Stimulated activated naive CD8-positive, alpha-beta T cell treated with anti-CD3 and anti-CD28 coated beads, Interleukin-15, Interleukin-2, amounts not matched to agents 100 U/mL and 50 U/mL, for 24 hours (primary cell): ENCODE data around the gene WDR12.
"Not testable (repeated sequence)": the region's sequence is repeated elsewhere in the genome, so short reads cannot be mapped to it uniquely, and the experiment has no call there.

ENCODE experiments used
- ATAC-seq: fragments of 150-1000 bp; cut with Tn5 transposase; one replicate; pipeline ENCODE4 v1.10.0; 2021
- DNase-seq: peaks from one replicate; pipeline ENCODE4 v3.0.0; 2021

WDR12 gene

DNA sequence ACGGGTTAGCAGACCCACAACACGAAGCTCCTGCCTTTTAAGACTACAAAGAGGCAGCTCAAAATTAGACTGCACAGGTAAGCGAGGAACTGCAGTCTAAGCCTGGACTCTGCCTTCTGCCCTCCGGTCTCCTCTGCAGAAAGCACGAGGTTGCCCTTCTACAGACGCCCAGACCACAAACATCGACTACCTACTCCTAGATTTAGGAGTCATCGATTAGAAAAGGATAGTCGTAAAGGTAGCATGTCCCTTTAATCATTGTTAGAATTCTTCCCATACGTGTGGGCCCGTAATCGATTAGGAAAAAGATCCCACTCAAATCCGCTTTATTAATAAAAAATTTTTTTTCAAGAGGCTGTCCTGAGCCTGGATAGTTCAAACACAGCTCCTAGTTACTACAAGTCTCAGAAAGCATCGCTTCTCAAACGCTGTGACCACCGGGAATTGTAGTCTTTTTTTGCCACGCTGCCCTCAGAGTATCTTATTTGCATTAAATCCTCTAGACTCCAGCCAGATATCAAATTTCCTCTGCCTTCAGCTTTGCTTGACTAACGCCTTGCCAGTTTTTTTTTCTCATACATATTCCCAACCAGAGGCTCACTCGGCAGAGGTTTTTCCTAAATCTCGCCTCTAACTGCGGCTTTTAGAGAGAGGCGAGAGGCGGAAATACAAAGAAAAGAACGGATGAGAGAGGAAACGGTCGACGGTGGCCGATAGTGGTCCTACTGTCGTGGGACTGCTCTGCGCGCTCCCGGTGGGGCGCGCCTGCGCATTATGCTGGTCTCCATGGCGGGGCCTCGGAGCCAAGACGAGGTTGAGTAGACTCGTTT, at the start of gene WDR12, which contains the start of gene CARF:
Gene WDR12 (minus strand): TSS at position 162 of the 830 bp plus-strand sequence. CDS start 197 bp downstream, outside the sequence.
Gene CARF (plus strand): TSS at position 764 of the 830 bp plus-strand sequence. CDS start 29,628 bp downstream, outside the sequence.
- ATAC-seq (peak; percentile 89), DNase-seq (peak; percentile 91)

DNA sequence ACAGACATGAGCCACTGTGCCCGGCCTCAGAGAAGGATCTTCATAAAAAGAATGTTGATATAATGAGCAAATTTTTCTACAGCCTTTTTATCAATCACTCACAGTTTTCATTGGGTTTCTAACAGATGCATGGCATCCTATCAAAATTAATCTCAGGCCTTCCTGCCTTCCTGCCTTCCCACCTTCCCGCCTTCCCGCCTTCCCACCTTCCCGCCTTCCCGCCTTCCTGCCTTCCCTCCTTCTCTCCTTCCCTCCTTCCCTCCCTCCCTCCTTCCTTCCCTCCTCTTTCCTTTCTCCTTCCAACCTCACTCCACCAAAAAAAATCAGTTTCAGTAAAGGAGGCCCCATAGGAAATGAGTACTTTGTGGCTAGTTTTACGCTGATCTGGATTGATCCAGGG, 49.1 kb upstream of the WDR12 start:
- ATAC-seq: no peak
- no peak for DNase-seq

DNA sequence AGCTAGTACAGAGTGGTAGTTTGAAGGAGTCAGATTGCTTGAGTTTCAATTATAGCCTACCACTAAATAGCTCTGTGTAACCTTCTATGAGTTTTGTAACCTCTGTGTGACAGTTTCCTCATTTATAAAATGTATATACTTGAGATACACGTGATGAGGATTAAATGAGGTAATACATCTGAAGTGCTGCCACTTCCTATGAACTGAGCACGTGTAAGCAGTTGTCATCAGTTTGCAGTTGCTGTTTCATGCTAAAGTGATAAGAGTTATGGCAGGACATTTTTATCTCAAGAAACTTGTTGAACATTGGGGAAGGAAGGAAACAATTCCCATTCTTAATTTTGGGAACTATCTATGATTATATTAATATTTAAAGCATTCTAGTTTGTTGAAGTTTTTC, 39.1 kb upstream of the WDR12 start:
- ATAC-seq: no peak

DNA sequence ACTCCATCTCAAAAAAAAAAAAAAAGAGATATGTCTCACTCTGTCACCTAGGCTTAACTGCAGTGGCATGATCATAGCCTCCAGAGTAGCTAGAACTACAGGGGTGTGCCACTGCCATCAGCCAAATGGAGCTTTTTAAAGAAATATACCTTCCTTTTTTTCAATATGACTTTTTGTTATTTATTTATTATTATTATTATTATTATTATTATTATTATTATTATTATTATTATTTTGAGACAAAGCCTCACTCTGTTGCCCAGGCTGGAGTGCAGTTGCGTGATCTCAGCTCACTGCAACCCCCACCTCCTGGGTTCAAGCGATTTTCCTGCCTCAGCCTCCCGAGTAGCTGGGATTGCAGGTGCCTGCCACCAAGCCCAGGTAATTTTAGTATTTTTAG, 37.9 kb upstream of the WDR12 start:
- not testable (repeated sequence) for DNase-seq, ATAC-seq

More for the DNA sequence above, 39.1 kb upstream of the WDR12 start:
- no peak for DNase-seq

DNA sequence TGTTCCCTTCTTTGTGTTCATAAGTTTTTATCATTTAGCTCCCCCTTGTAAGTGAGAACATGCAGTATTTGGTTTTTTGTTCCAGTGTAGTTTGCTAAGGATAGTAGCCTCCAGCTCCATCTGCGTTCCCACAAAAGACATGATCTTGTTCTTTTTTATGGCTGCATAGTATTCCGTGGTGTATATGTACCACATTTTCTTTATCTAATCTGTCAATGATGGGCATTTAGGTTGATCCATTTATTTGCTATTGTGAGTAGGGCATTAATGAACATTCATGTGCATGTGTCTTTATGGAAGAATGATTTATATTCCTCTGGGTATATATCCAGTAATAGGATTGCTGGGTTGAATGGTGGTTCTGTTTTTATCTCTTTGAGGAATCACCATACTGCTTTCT, 34.0 kb upstream of the WDR12 start:
- DNase-seq: no peak

DNA sequence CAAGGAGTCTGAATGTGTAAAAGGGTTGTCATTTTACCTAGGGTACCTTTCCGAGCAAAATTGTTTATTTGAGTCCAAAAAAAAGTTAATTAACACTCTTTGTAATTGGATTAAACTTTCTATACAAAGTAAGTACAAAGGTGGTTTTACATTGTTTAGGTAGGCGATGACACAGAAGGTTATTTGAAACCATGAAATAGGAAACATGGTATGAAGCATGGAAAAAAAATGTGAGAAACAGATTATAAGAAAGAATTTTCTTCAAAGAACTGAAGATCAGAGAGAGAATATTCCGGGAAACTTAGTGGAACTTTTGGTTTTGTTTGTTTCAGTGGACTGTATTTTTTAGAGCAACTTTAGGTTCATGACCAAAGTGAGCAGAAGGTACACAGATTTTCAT, 33.3 kb upstream of the WDR12 start:
- no peak for DNase-seq

More for the DNA sequence above, 34.0 kb upstream of the WDR12 start:
- ATAC-seq: no peak

DNA sequence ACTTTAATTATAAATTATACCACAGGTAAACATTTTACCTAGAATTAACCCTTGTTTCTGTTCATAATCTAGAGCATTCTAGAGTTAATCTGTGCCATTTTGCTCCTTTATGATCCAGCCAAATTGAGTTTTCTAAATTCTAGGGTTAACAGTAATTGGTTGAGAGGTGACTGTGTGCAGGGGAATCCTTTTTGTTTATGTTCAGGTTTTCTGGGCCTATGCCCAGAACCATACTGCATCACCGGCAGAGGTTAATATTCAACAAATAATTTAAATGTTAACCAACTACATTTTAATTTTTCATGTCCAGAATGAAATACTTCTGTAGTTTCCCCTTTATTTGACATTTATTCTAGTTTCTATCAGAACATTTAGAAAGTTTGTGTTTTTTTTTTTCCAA, 32.9 kb upstream of the WDR12 start:
- ATAC-seq (no peak), DNase-seq (no peak)

More for the DNA sequence above, 33.3 kb upstream of the WDR12 start:
- no peak for ATAC-seq

DNA sequence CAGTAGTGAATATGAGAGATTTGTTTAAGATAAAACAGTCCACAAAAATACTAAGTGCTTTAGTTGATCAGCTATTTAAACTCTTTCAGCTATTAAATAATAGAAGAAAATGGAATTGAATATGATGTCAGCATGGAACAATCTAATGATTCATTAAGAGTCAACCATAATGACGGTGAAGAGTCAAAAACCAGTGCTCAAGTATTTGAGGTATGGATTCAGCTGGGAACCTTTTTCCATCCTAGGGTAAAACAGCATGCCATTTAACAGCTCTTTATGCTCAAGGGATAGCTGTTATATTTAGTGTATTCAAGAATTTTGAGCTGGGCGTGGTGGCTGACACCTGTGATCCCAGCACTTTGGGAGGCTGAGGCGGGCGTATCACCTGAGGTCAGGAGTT, 30.3 kb upstream of the WDR12 start:
- DNase-seq (no peak), ATAC-seq (no peak)

DNA sequence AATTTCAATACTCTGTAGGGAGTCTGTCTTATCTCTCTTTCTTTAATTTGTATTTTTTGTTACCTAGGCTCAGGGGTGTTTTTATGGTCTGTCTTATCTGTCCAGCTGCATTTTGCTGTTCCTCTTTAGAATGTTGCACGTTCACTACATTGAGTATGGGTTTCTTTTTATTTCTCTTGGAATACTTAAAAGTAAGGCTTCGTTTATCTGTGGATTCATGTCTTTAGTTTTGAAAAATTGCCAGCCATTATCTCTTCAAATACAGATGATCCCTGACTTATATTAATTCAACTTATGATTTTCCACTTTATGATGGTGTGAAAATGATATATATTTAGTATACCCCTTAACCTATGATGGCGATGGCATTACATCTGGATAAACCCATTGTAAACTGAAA, 27.5 kb upstream of the WDR12 start:
- DNase-seq (no peak), ATAC-seq (no peak)

DNA sequence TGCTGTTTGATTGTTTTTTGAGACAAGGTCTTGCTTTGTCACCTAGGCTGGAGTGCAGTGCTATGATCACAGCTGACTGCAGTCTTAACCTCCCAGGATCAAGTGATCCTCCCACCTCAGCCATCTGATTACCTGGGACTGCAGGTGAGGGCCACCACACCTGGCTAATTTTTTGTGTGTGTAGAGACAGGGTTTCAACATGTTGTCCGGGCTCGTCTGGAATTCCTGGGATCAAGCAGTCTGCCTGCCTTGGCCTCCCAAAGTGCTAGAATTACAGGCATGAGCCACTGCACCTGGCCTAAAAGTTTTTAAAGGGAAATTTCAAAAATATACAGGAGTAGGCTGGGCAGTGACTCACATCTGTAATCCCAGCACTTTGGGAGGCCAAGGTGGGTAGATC, 23.0 kb upstream of the WDR12 start:
- no peak for DNase-seq
- no peak for ATAC-seq

DNA sequence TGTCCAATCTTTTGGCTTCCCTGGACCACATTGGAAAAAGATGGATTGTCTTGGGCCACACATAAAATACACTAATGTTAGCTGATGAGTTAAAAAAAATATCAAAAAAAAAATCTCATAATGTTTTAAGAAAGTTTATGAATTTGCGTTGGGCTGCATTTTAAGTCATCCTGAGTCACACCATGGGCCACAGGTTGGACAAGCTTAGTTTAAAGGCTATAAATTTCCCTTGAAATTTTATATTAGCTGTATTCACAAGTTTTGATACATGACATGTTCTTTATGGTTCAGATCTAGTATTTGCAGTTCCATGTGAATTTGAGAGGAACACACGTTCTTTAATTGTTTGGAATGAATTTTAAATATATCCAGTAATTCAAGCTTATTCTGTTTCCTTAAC, 22.5 kb upstream of the WDR12 start:
- DNase-seq: no peak
- no peak for ATAC-seq

DNA sequence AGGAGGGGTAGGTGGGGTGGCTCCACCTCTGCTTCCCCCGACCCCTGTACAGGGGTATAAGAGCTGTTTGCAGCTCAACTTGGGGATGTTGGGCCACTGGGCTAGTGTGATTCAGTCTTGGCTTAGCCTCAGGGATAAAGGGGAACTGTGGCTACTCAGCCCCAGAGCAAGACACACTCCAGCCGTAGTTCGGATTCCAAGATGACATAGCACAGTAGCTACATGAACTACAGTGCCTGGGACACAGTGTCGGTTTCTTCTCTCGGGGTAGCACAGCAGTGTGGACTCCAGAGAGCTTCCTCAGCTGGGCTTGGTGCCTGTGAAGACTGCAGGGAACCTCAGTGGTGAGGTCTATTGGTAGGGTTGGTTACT, 21.7 kb upstream of the WDR12 start:
- no peak for DNase-seq
- no peak for ATAC-seq

DNA sequence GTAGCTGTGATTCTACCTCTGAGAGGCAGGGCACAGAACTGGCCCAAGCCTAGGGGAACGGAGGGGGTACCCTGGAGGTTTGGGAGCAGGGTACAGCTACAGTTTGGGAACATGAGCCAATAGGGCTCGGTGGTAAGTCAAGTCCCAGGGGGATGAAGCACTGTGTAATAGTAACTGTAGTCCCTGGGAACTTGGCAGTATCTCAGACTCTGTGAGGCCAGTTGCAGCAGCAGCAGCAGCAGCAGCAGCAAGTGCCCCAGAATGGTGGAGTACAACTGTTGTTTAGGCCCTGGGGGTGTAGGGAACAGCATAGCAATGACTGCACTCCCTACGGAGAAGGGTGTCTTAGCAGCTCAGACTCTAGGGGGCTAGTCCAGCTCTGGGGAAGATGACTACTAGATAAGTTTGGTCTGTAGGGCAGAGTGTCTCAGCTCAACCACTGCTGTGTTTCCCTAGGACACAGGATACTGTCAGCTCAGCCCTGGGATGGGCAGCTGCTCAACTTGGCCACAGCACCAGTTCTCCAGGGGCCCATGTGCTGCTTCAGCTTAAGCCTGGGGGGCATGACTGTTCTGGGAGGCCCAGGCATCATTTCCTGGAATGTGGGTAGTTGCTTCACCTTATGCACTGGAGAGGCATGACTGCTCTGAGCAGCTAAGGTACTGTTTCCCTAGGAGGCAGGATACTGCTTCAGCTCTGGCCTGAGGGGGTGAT, 21.1 kb upstream of the WDR12 start:
- DNase-seq: no peak
- no peak for ATAC-seq

DNA sequence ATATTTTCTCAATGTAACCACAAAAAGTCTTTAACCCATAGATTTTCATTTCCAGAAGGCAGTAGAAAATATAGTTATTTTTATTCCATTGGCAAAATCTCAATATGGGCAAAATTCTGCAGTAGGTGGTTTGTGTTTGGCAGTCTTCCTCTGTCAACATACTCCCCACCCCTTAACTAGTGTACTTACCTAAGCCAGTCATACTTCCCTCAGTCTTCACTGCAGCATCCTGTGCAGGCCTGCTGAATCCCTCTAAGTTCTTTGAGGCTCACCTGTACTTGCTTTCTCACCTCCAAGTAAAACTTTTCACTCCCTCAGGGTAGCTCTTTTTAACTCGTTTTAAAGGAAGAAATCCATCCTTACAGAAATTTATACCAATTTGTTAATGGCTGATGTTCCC, 7.4 kb upstream of the WDR12 start:
- no peak for DNase-seq
- ATAC-seq: no peak

DNA sequence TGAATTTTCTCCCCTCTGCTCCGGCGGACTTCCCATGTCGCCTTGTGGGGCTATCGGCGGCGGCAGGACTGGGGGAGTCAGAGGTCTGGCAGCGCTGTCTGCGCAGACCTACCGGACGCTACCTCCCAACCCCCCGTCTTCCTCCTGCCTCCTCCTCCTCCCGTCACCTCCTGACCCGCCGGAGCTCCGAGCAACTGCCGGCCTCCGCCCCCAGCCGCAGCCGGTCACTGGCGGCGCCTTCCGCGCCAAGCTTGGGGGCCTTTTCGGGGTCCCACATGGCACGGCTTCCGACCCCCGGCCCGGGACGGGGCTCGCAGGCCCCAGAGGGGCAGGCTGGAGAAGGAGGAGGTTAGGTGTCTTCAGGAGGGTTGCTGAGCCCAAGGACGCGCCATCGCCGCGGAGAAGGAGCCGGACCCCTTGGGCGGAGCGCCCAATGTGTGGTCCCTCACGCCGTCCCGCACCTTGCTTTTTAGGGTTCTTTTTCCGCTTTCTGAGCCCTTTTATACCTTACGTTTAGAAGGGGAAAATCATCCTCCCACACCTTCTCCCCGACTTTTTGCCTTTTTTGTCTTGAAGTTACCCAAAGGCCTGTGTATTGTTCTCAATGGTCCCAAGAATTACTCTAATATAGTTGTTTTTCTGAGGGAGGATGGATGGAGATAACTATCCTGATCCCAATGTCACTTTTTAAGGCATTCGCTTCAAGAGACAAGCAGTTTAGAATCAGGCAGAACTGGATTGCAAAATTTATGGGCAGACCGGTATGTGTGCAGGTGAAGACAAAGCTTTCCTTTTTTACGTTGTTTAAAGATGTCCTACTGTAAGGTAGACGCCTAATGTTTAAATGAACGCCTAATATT, 1.1 kb upstream of the WDR12 start:
- ATAC-seq: peak; percentile 69
- peak; percentile 16 for DNase-seq

DNA sequence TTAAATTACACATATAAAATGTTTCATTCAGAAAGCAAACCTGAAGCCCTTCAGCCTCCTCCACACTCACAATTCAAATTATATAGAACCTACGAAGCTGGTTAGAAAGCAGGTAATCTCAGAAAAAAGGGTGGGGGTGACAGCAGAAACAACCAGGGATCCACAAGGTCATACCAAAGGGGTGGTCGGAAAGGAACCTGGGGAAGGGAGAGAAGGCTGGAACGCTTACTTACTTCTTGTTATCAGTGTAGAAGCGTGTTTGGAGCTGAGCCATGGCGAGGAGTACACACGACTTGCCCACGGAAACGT, 316 bp downstream of the WDR12 start:
- ATAC-seq (peak; percentile 2), DNase-seq (no peak)

DNA sequence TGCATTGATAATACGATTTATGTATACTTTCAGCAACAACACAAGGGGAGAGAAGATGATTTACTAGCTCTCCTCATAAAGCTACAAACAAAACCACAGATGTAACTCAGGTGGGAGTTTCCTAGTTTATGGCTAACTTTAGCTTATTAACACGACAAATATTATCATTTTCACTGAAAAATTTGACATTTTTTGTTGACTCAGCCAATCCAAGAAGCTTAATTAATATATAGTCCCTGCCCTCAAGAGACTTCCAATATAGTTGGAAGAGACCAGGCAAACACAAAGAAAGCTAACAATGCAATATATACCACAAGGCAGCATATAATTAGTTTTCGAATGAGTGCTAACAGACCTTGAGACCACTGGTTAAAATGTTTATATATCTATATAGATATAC, 775 bp downstream of the WDR12 start:
- ATAC-seq (no peak), DNase-seq (no peak)

DNA sequence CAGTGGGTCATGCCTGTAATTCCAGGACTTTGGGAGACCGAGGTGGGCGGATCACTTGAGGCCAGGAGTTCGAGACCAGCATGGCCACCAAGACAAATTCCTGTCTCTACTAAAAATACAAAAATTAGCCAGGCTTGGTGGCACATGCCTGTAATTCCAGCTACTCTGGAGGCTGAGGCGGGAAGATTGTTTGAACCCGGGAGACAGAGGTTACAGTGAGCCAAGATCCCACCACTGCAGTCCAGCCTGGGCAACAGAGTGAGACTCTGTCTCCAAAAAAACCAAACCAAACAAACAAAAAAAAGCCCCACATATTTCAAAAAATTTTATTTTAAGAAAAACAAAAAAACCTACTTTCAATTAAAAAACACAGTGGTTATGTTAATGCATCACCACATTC, 1.2 kb downstream of the WDR12 start:
- not testable (repeated sequence) for DNase-seq, ATAC-seq

DNA sequence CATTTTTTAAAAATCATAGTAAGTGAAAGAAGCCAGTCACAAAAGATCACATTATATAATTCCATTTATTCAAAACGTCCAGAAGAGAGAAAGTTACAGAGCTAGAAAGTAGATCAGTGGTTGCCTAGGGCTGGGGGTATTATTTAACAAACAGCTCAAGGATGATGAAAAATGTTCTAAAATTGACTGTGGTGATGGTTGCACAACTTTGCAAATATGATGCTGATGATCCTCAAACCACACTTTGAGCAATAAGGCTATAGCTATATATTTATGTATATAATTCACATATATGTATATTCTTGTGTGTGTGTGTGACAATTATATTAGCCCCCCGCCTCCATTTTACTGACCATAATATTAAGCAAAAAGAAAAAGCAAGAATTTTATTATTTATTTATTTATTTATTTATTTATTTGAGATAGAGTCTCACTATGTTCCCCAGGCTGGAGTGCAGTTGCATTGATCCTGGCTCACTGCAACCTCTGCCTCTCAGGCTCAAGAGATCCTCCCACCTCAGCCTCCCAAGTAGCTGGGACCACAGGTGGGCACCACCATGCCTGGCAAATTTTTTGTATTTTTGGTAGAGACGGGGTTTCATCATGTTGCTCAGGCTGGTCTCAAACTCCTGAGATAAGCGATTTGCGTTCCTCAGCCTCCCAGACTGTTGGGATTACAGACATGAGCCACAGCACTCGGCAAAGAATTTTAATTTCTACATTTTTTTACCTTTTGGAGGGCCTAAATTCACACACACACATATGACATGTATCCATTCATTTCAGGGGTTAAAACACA, 1.9 kb downstream of the WDR12 start:
- DNase-seq (no peak), ATAC-seq (no peak)

DNA sequence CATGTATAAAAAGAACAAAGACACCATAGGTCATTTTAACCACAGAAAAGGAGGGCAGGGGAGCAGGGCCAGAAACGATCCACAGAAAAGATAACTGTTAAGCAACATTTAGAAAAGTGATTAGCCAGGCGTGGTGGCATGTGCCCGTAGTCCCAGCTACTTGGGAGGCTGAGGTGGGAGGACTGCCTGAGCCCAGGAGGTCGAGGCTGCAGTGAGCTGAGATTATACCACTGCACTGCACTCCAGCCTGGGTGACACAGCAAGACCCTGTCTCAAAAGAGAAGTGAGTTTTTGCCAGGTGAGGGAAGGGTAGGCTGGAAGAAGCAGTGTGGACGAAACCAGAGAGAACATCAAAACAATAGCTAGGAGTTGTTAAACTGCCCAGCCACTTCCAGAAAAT, 3.3 kb downstream of the WDR12 start:
- ATAC-seq (no peak), DNase-seq (no peak)

DNA sequence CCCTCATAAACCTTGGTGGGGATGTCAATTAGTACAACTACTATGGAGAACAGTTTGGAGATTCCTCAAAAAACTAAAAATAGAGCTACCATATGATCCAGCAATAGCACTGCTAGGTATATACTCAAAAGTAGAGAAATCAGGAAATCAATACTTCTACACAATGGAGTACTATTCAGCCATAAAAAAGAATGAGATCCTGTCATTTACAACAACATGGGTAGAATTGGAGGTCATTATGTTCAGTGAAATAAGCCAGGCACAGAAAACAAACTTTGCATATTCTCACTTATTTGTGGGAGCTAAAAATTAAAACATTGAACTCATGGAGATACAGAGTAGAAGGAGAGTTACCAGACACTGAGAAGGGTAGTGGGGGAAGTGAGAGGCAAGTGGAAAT, 6.0 kb downstream of the WDR12 start:
- ATAC-seq, DNase-seq: not testable (repeated sequence)

DNA sequence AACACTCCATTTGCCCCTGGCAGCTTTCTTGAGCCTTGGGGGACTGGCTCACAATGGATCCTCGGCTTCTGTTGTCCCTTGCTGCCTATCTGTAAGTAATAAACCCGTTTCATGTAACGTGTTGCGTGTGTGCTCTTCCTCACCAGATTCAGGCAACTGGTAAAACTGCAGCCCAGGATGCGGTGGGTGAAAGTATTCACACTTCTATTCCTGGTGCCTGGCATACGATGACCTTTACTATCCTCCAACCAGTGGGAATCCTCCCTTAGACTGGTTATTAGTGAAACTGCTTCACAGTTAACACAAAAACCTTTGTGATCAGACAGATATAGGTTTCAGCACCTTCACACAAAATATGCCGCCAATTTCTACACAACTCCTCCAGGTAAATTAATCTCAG, 26.3 kb downstream of the WDR12 start:
- ATAC-seq (no peak), DNase-seq (no peak)
